HepG2 (cell line): ENCODE data around the gene TMEM232. TPM values are rescaled to one million over a fixed set of nuclear protein-coding genes. Genes with fewer than 3 reads are reported as not detected.
A peak's percentile ranks its signal among the peaks of the same experiment; 100 is the strongest.

Source experiments
- ATRX ChIP-seq: sonication (generic); formaldehyde crosslinking; IDR thresholded peaks from 2 replicates; pipeline ENCODE4 v1.4.0; 2020; ENCODE audit warnings: missing genetic modification reagents, borderline replicate concordance
- FOXP1 ChIP-seq, 2 experiments: fragments of 450-650 bp in 1 of 2; IDR thresholded peaks; 2 replicates each; pipeline ENCODE4 v1.6.1; 2017 to 2018; ENCODE audit warnings: antibody characterized with exemption in 1 of 2
- IKZF1 ChIP-seq: fragments of 450-650 bp; IDR thresholded peaks from 2 replicates; pipeline ENCODE4 v1.7.1; 2016
- MIXL1 ChIP-seq: IDR thresholded peaks from 2 replicates; pipeline ENCODE4 v1.6.1; 2016
- RXRB ChIP-seq: IDR thresholded peaks from 2 replicates; pipeline ENCODE4 v1.6.1; 2016; ENCODE audit warnings: borderline replicate concordance, missing genetic modification reagents, missing compliant biosample characterization
- ZNF251 ChIP-seq: sonication (generic); formaldehyde crosslinking; IDR thresholded peaks from 2 replicates; pipeline ENCODE4 v1.9.0; 2021; ENCODE audit warnings: mild to moderate bottlenecking, missing genetic modification reagents
- ZNF253 ChIP-seq: sonication (generic); formaldehyde crosslinking; IDR thresholded peaks from 2 replicates; pipeline ENCODE4 v1.8.0; 2022; ENCODE audit warnings: mild to moderate bottlenecking, missing genetic modification reagents, borderline replicate concordance
- ZNF331 ChIP-seq: sonication (generic); formaldehyde crosslinking; IDR thresholded peaks from 2 replicates; pipeline ENCODE4 v1.4.0; 2020; ENCODE audit warnings: missing genetic modification reagents
- ZNF34 ChIP-seq: sonication (generic); formaldehyde crosslinking; IDR thresholded peaks from 2 replicates; pipeline ENCODE4 v1.4.0; 2020; ENCODE audit warnings: mild to moderate bottlenecking, missing genetic modification reagents, borderline replicate concordance
- ZNF431 ChIP-seq: sonication (generic); formaldehyde crosslinking; IDR thresholded peaks from 2 replicates; pipeline ENCODE4 v1.9.0; 2022; ENCODE audit warnings: missing genetic modification reagents, low read depth, mild to moderate bottlenecking, borderline replicate concordance
- ZNF83 ChIP-seq: sonication (generic); formaldehyde crosslinking; IDR thresholded peaks from 2 replicates; pipeline ENCODE4 v1.4.0; 2020; ENCODE audit warnings: missing genetic modification reagents, mild to moderate bottlenecking, borderline replicate concordance
- polyA plus RNA-seq, 8 experiments: library from polyadenylated mRNA; depleted of rRNA in 3 of 8; stranded (reverse) in 7 of 8; unstranded in 1 of 8; fragments of >200 nt; fragmentation: Illumina TruSeq in 4 of 8; extraction: Trizol in 4 of 8; gene quantifications; 2 replicates each; pipeline versions ENCODE4 v1.2.1 to v1.2.3, GENCODE V29; 2011 to 2016; ENCODE audit warnings: low read depth in 4 of 8, missing spikeins in 1 of 8, mixed read lengths in 1 of 8; ENCODE audit not compliant: insufficient read depth in 1 of 8
- total RNA-seq, 5 experiments: library from RNA; depleted of rRNA; stranded (reverse); fragments of >200 nt; fragmentation: Illumina TruSeq; extraction: Trizol; gene quantifications; 2 replicates each; pipeline ENCODE4 v1.2.3, GENCODE V29; 2016; ENCODE audit warnings: low read depth in 1 of 5
- TF ChIP-seq, protein P1 (sequence below): sonication (generic); formaldehyde crosslinking; IDR thresholded peaks from 2 replicates; pipeline ENCODE4 v1.4.0; 2020; ENCODE audit warnings: mild to moderate bottlenecking, missing genetic modification reagents
- TF ChIP-seq, protein P2 (sequence below): fragments of 450-650 bp; IDR thresholded peaks from 2 replicates; pipeline ENCODE4 v1.6.1; 2016
- TF ChIP-seq, protein P3 (sequence below): sonication (generic); formaldehyde crosslinking; IDR thresholded peaks from 2 replicates; pipeline ENCODE4 v1.5.0; 2020; ENCODE audit warnings: missing genetic modification reagents
- TF ChIP-seq, protein P4 (sequence below), 2 experiments: sonication (generic) in 1 of 2; formaldehyde crosslinking in 1 of 2; IDR thresholded peaks; 2 replicates each; pipeline versions ENCODE4 v1.4.0 to v1.6.1; 2016 to 2020; ENCODE audit warnings: borderline replicate concordance in 1 of 2, low read depth in 1 of 2, mild to moderate bottlenecking in 1 of 2, missing genetic modification reagents in 1 of 2
- TF ChIP-seq, protein P5 (sequence below): sonication (generic); IDR thresholded peaks from 2 replicates; pipeline ENCODE4 v1.6.1; 2016; ENCODE audit warnings: low read depth, borderline replicate concordance

Gene TMEM232
- total and polyA plus RNA-seq, 2 of the 13 experiments (the other 11 are each of a cell fraction or from before 2014, with no cell fraction given): 0.29 to 0.71 TPM

DNA sequence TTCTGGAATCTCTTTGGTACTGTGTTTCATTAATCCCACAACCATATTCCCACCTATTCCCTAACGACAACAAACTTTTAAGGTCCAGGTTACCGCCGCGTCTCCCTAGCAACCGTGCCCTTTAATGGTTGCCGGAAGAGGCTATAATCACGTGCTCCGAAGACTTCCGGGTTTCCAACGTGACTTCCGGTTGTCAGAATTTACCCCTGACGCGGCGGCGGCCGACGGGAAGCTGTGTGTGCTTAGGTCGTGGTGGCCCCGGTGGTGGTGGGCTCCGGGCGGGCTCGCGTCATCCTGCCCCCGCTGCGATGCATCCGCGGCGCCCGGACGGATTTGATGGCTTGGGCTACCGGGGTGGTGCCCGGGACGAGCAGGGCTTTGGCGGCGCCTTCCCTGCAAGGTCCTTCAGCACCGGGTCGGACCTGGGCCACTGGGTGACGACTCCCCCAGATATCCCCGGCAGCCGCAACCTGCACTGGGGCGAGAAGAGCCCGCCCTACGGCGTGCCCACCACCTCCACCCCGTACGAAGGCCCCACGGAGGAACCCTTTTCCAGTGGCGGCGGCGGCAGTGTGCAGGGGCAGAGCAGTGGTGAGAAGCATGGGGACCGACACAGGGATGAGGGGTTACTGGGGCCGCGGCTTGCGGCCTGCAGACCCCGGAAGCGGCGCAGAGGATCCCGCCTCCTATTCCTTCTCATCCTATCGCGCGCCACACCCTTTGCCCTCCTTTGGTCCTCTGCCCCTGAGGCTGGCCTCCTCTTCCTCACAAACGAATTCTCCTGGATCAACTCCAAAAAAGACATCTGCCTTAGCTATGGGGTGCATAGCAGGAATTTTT lies 12.6 kb upstream of the TMEM232 start, which contains the start of gene SLC25A46 (continued):
- TF ChIP-seq, protein P1, sequence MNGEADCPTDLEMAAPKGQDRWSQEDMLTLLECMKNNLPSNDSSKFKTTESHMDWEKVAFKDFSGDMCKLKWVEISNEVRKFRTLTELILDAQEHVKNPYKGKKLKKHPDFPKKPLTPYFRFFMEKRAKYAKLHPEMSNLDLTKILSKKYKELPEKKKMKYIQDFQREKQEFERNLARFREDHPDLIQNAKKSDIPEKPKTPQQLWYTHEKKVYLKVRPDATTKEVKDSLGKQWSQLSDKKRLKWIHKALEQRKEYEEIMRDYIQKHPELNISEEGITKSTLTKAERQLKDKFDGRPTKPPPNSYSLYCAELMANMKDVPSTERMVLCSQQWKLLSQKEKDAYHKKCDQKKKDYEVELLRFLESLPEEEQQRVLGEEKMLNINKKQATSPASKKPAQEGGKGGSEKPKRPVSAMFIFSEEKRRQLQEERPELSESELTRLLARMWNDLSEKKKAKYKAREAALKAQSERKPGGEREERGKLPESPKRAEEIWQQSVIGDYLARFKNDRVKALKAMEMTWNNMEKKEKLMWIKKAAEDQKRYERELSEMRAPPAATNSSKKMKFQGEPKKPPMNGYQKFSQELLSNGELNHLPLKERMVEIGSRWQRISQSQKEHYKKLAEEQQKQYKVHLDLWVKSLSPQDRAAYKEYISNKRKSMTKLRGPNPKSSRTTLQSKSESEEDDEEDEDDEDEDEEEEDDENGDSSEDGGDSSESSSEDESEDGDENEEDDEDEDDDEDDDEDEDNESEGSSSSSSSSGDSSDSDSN (CRISPR knock-in tag): peak; percentile 79
- TF ChIP-seq, protein P2, sequence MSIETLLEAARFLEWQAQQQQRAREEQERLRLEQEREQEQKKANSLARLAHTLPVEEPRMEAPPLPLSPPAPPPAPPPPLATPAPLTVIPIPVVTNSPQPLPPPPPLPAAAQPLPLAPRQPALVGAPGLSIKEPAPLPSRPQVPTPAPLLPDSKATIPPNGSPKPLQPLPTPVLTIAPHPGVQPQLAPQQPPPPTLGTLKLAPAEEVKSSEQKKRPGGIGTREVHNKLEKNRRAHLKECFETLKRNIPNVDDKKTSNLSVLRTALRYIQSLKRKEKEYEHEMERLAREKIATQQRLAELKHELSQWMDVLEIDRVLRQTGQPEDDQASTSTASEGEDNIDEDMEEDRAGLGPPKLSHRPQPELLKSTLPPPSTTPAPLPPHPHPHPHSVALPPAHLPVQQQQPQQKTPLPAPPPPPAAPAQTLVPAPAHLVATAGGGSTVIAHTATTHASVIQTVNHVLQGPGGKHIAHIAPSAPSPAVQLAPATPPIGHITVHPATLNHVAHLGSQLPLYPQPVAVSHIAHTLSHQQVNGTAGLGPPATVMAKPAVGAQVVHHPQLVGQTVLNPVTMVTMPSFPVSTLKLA: peak; percentile 67
- TF ChIP-seq ATRX (no peak), ZNF431 (CRISPR knock-in tag) (peak; percentile 81), ZNF331 (CRISPR knock-in tag) (0 out of 2 replicates have a peak, but pooled peaks have one; percentile 4), MIXL1 (peak; percentile 42; the same call in 1 of the 2 replicates), FOXP1 (IDR thresholded peaks at IDR 0.05) (no peak), FOXP1 (CRISPR knock-in tag; IDR thresholded peaks at IDR 0.05) (no peak), ZNF253 (CRISPR knock-in tag) (no peak), ZNF34 (CRISPR knock-in tag) (no peak), IKZF1 (no peak), ZNF251 (CRISPR knock-in tag) (no peak), RXRB (CRISPR knock-in tag) (peak; percentile 74), ZNF83 (no peak)
- TF ChIP-seq, protein P3, sequence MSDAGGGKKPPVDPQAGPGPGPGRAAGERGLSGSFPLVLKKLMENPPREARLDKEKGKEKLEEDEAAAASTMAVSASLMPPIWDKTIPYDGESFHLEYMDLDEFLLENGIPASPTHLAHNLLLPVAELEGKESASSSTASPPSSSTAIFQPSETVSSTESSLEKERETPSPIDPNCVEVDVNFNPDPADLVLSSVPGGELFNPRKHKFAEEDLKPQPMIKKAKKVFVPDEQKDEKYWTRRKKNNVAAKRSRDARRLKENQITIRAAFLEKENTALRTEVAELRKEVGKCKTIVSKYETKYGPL: no peak
- TF ChIP-seq, protein P4, sequence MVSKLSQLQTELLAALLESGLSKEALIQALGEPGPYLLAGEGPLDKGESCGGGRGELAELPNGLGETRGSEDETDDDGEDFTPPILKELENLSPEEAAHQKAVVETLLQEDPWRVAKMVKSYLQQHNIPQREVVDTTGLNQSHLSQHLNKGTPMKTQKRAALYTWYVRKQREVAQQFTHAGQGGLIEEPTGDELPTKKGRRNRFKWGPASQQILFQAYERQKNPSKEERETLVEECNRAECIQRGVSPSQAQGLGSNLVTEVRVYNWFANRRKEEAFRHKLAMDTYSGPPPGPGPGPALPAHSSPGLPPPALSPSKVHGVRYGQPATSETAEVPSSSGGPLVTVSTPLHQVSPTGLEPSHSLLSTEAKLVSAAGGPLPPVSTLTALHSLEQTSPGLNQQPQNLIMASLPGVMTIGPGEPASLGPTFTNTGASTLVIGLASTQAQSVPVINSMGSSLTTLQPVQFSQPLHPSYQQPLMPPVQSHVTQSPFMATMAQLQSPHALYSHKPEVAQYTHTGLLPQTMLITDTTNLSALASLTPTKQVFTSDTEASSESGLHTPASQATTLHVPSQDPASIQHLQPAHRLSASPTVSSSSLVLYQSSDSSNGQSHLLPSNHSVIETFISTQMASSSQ (IDR thresholded peaks at IDR 0.05; ENCODE audit: low read depth): no peak; the same call in 1 of the 2 replicates
- TF ChIP-seq, protein P4 (CRISPR knock-in tag; IDR thresholded peaks at IDR 0.05; ENCODE audit: borderline replicate concordance): peak; percentile 55; the same call in 1 of the 2 replicates
- TF ChIP-seq, protein P5, sequence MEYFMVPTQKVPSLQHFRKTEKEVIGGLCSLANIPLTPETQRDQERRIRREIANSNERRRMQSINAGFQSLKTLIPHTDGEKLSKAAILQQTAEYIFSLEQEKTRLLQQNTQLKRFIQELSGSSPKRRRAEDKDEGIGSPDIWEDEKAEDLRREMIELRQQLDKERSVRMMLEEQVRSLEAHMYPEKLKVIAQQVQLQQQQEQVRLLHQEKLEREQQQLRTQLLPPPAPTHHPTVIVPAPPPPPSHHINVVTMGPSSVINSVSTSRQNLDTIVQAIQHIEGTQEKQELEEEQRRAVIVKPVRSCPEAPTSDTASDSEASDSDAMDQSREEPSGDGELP: no peak
